Stimulated activated CD4-positive, alpha-beta T cell treated with anti-CD3 and anti-CD28 coated beads, Interleukin-1b, Interleukin-23, amount 100 ng/mL, for 24 hours (primary cell): ENCODE results near the gene TNFRSF12A.

Source experiments
- DNase-seq, 4 experiments: peaks; one replicate each; pipeline ENCODE4 v3.0.0-alpha.2; 2020; ENCODE audit warnings: low read depth in 4 of 4, low spot score in 1 of 4

TNFRSF12A gene

DNA sequence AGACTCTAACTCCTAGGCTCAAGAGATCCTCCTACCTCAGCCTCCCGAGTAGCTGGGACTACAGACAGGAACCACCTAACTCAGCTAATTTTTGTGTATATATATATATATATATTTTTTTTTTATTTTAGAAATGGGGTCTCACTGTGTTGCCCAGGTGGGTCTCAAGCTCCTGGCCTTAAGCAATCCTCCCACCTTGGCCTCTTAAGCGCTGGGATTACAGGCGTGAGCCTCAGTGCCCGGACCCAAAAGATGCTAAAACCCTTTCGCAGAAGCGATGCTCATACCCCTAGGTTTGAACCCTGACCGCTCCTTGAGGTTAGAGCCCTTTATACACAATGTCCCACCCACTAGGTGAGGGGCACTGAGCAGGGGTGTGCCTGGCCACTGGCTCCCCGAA, 9.7 kb upstream of the TNFRSF12A start:
- no peak for DNase-seq

DNA sequence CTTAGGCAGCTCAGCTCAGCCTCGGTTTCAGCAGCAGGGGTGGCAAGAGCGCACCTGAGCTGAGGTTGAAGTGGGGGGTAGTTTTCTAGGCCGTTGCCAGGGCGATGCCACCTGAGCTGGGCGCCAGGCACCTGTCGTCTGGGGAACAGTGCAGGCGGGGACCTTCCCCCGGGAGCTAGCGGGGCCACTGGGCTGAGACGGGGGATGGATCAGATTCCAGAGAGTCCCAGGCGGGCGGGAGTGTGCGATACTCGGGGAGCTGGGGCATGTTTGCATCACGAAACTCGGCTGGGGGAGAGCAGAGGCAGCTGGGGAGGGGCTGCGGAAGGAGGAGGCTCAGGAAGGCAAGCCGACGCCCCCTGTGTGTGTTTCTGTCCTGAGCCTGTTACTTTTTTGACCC, 7.9 kb upstream of the TNFRSF12A start:
- DNase-seq: no peak

GRCh38 chr16:3012828-3013420, 7.2 kb upstream of the TNFRSF12A start, which contains the start of gene CLDN9:
CLDN9 (plus strand) TSS chr16:3012923; CDS start chr16:3013363, 440 bp downstream.
- DNase-seq: no peak

DNA sequence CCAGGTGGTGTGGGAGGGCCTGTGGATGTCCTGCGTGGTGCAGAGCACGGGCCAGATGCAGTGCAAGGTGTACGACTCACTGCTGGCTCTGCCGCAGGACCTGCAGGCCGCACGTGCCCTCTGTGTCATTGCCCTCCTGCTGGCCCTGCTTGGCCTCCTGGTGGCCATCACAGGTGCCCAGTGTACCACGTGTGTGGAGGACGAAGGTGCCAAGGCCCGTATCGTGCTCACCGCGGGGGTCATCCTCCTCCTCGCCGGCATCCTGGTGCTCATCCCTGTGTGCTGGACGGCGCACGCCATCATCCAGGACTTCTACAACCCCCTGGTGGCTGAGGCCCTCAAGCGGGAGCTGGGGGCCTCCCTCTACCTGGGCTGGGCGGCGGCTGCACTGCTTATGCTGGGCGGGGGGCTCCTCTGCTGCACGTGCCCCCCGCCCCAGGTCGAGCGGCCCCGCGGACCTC, 6.6 kb upstream of the TNFRSF12A start:
- no peak for DNase-seq

- no peak for DNase-seq
Observed at GRCh38 chr16:3013998-3014690, 6.0 kb upstream of the TNFRSF12A start.

- no peak for DNase-seq
Observed at GRCh38 chr16:3014971-3015370, 5.2 kb upstream of the TNFRSF12A start.

GRCh38 chr16:3015865-3016521, 4.2 kb upstream of the TNFRSF12A start:
- DNase-seq: no peak

GRCh38 chr16:3017344-3017743, 2.8 kb upstream of the TNFRSF12A start:
- no peak for DNase-seq

GRCh38 chr16:3017794-3018506, 2.2 kb upstream of the TNFRSF12A start, which contains the start of gene CLDN6:
CLDN6 (minus strand) TSS chr16:3018183; CDS start chr16:3016021, 2,162 bp downstream.
- DNase-seq: no peak

- DNase-seq: no peak
Observed at GRCh38 chr16:3019594-3020246, 448 bp upstream of the TNFRSF12A start.

- DNase-seq: peak in 2 of 4 experiments; percentile 29 to 43
Observed at GRCh38 chr16:3020604-3021448, 658 bp downstream of the TNFRSF12A start.

DNA sequence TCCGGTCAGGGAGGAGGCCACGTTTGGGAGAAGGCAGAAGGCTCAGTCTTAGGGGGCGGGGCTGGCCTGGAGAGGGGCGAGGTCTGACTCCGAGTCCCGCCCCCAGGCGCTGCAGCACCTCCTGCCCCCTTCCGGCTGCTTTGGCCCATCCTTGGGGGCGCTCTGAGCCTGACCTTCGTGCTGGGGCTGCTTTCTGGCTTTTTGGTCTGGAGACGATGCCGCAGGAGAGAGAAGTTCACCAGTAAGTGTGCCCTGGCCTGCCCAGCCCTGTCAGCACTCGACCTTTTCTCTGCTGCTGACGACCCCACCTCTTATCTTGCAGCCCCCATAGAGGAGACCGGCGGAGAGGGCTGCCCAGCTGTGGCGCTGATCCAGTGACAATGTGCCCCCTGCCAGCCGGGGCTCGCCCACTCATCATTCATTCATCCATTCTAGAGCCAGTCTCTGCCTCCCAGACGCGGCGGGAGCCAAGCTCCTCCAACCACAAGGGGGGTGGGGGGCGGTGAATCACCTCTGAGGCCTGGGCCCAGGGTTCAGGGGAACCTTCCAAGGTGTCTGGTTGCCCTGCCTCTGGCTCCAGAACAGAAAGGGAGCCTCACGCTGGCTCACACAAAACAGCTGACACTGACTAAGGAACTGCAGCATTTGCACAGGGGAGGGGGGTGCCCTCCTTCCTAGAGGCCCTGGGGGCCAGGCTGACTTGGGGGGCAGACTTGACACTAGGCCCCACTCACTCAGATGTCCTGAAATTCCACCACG, 1.5 kb downstream of the TNFRSF12A start:
- DNase-seq: peak in 3 of 4 experiments; percentile 54 to 91 (median 77)

DNA sequence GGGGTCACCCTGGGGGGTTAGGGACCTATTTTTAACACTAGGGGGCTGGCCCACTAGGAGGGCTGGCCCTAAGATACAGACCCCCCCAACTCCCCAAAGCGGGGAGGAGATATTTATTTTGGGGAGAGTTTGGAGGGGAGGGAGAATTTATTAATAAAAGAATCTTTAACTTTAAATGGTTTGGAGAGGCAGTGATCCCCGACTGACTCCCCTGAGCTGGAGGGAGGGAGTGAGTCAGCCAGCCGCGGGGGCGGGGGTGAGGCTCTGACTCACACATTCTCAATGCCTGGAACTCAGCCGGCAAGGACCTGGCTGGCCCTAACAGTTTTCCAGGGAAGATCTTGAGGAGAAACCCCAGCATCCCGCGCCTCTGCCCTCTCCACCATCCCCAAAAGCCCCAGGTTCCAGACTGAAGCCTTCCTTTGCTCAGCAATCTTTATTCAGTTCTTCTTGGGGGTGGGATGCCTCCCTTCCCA, 2.1 kb downstream of the TNFRSF12A start:
- DNase-seq: peak; percentile 74 to 88 (median 83)

DNA sequence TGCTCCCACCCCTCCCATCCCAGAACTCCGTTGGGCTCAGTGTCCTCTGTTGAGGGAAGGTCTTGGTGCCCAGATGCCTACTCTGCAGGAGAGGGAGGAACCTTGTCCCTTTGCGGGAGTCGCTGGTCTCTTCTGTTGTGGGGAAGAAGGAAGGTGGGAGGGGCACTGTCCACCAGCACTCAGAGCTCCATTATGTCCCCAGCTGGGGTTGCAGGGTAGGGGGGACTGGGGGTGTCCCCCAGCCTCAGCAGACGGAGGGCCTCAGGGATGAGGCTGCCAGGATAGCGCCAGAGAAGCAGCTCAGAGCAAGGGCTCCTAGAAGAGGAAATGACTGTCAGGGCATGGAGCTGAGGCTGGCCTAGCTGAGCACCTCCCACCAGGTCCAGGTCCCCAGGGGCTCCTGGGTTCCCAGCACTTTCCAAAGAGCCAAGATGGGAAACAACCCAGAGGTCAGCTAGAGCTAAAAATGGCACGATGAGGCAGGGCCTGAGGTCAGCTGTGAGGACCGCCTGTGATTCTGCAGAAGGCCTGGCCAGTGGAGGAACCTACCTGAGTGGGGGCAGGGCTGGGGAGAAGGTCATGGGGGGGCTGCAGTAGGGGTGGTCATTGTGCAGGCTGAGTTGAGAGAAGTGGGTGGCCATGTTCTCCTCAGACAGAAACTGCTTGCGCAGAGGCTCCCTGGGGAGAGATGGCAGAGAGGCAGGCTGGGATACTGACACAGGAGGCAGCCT, 2.7 kb downstream of the TNFRSF12A start:
- no peak for DNase-seq

DNA sequence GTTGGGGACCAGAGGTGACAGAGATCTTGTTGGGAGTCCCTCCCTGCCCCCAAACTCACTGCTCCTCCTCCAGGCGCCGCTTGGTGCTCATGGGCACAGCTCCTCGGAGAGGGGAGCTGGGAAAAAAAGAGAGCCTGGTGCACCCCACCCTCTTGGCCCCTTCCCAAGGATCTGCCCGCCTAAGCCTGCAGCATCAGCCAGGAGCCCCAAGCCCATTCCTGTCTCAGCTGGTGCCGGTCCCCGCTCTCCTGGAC, 3.2 kb downstream of the TNFRSF12A start:
- no peak for DNase-seq

DNA sequence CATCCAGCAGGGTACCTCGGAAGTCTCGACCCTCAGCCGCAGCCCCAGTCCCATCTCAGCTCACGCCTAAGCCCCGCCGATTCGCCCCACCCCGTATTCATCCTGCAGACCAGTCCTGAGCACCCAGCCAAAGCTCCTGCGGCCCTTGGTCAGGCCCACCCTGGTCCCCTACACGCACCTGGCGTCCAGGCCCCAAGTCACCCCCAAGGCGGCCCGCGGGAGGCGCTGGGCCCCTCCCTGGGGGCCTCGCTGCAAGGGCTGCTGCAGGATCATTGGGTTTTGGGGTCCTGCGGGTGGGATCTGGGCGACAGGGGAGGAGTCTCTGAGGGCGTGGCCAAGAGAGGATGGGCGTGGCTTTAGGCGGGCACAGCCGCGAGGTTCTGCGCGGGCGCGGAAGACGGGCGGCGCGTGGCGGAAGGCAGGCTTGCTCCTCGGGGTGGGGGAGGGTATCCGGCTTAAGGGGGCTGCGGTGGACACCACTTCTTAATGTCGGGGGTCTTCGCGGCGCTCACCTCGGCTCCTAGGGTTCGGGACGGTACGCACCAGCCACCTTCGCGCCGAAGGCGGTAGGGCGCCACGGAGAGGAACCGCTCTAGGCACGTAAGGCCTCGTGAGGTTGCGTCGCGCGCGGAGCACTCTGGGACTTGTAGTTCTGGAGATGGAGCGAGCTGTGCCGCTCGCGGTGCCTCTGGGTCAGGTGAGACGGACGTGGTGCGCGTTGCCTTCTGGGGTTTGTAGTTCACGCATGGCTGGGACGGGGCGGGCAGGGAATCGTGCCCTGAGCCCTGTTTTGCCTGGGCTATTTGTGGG, 3.7 kb downstream of the TNFRSF12A start, which contains the start of the genes HCFC1R1 and THOC6:
HCFC1R1 (minus strand) TSS at position 274 of the 810 bp plus-strand sequence; CDS start at position 273, 1 bp downstream.
THOC6 (plus strand) TSS at position 367 of the 810 bp plus-strand sequence; CDS start at position 659, 292 bp downstream.
- peak; percentile 91 to 93 (median 92) for DNase-seq
